Omental fat pad (tissue), 4 donors: ENCODE data around the gene RBM47. TPM values are rescaled to one million over a fixed set of nuclear protein-coding genes. Genes with fewer than 3 reads are reported as not detected.
"Not testable (repeated sequence)": the region's sequence is repeated elsewhere in the genome, so short reads cannot be mapped to it uniquely, and the experiment has no call there.

Source experiments
- ATAC-seq: fragments of 150-250 bp; one replicate; pipeline ENCODE4 v1.9.1; 2016; ENCODE audit warnings: mild to moderate bottlenecking, moderate library complexity; ENCODE audit not compliant: low FRiP score
- DNase-seq: peaks from one replicate; pipeline ENCODE4 v3.0.0-alpha.2; 2019; ENCODE audit warnings: low spot score
- total RNA-seq, 4 donors: library from RNA; depleted of rRNA; stranded (reverse); fragments of >200 nt; gene quantifications; one replicate each; pipeline ENCODE4 v1.1.0, GENCODE V29; 2016
- TF ChIP-seq, protein P1 (sequence below), 3 donors: fragments of 450-650 bp; IDR thresholded peaks; one replicate each; pipeline ENCODE4 v1.5.1; 2016 to 2017; ENCODE audit warnings: antibody characterized with exemption in 3 of 3, mild to moderate bottlenecking in 3 of 3, moderate library complexity in 2 of 3

RBM47 gene
- total RNA-seq, 4 donors from 2014 or later = 51.0 to 124 (median 55.5) TPM

GRCh38 chr4:40395166-40395900, 234.3 kb downstream of the RBM47 start:
- no peak for ATAC-seq
- TF ChIP-seq, protein P1, sequence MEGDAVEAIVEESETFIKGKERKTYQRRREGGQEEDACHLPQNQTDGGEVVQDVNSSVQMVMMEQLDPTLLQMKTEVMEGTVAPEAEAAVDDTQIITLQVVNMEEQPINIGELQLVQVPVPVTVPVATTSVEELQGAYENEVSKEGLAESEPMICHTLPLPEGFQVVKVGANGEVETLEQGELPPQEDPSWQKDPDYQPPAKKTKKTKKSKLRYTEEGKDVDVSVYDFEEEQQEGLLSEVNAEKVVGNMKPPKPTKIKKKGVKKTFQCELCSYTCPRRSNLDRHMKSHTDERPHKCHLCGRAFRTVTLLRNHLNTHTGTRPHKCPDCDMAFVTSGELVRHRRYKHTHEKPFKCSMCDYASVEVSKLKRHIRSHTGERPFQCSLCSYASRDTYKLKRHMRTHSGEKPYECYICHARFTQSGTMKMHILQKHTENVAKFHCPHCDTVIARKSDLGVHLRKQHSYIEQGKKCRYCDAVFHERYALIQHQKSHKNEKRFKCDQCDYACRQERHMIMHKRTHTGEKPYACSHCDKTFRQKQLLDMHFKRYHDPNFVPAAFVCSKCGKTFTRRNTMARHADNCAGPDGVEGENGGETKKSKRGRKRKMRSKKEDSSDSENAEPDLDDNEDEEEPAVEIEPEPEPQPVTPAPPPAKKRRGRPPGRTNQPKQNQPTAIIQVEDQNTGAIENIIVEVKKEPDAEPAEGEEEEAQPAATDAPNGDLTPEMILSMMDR (IDR thresholded peaks at IDR 0.05) = no peak
- DNase-seq = no peak

- ATAC-seq = no peak
- TF ChIP-seq, protein P1 (IDR thresholded peaks at IDR 0.05) = no peak
- no peak for DNase-seq
These were observed 235.4 kb downstream of the RBM47 start for GRCh38 chr4:40394236-40394635.

- not testable (repeated sequence) for DNase-seq, ATAC-seq
These were observed 237.4 kb downstream of the RBM47 start for GRCh38 chr4:40392241-40392640.

DNA sequence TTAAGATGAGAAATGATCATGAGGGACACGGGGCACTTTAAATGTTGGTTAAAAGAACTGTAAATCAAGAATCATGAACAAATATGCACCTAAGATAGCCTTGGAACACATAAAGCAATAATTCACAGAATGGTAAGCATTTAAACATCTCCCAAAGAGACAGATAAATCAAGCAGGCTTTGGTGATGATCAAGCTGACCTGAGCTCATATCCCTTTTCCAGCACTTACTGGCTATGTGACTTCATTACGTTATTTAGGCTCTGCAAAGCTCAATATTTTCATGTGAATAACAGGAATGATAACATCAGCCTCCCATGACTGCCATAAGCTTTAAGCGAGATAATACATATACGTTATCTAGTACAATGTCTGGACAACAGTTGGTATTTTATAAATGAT, 239.7 kb downstream of the RBM47 start:
- TF ChIP-seq, protein P1 (IDR thresholded peaks at IDR 0.05) = no peak
- DNase-seq (no peak), ATAC-seq (no peak)

DNA sequence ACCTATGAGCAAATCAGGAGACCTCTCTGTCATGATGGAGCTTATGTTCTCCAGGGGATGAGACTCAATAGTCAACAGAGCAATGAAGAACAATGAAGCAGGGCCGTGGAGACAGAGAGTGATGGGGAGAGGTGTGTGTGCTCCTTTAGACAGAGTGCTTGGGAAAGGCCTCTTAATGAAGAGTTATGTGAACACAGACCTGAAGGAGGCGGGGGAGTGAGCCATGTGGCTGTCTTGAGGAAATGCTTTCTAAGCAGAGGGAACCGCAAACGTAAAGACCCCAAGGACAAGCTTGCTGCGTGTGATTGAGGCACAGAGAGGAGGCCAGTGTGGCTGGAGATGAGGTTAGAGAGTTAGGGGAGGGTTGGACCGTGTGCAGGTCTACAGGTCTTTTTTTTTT, 241.4 kb downstream of the RBM47 start:
- no peak for ATAC-seq
- TF ChIP-seq, protein P1 (IDR thresholded peaks at IDR 0.05) = no peak
- no peak for DNase-seq

GRCh38 chr4:40380647-40381046, 249.0 kb downstream of the RBM47 start:
- DNase-seq = no peak
- no peak for ATAC-seq
- TF ChIP-seq, protein P1 (IDR thresholded peaks at IDR 0.05) = no peak

- ATAC-seq = no peak
- no peak for DNase-seq
- TF ChIP-seq, protein P1 (IDR thresholded peaks at IDR 0.05) = no peak
These were observed 250.4 kb downstream of the RBM47 start for GRCh38 chr4:40379248-40379647.
